Left lung (tissue), 10 donors: ENCODE data around the gene DNAAF2. TPM values are rescaled to one million over a fixed set of nuclear protein-coding genes. Genes with fewer than 3 reads are reported as not detected.

Source experiments
- ATAC-seq: fragments of 200-7000 bp; cut with Tn5 transposase; one replicate; pipeline ENCODE4 v1.9.1; 2020; ENCODE audit warnings: moderate library complexity
- DNase-seq, 4 donors: peaks; one replicate each; pipeline ENCODE4 v3.0.0-alpha.2; 2013 to 2020
- H3K27ac ChIP-seq, 2 donors: fragments of 200-600 bp; sonication (generic) in 1 of 2; one replicate each; pipeline versions ENCODE4 v1.5.0 to v1.8.0; 2020 to 2021
- H3K27me3 ChIP-seq, 2 donors: fragments of 200-600 bp; sonication (generic) in 1 of 2; one replicate each; pipeline versions ENCODE4 v1.5.0 to v1.8.0; 2020 to 2021
- H3K36me3 ChIP-seq, 2 donors: fragments of 200-600 bp; sonication (generic) in 1 of 2; one replicate each; pipeline versions ENCODE4 v1.5.0 to v1.8.0; 2020 to 2021
- H3K4me1 ChIP-seq, 2 donors: fragments of 200-600 bp; one replicate each; pipeline ENCODE4 v1.8.0; 2021
- H3K4me3 ChIP-seq, 2 donors: fragments of 200-600 bp; sonication (generic) in 1 of 2; one replicate each; pipeline versions ENCODE4 v1.5.0 to v1.8.0; 2020 to 2021; ENCODE audit warnings: mild to moderate bottlenecking in 1 of 2
- H3K9me3 ChIP-seq, 2 donors: fragments of 200-600 bp; sonication (generic) in 1 of 2; one replicate each; pipeline versions ENCODE4 v1.5.0 to v1.8.0; 2020 to 2021
- CTCF ChIP-seq, 2 donors: fragments of 200-600 bp; sonication (generic) in 1 of 2; IDR thresholded peaks; one replicate each; pipeline versions ENCODE4 v1.5.0 to v1.8.0; 2021; ENCODE audit warnings: antibody characterized with exemption in 2 of 2
- intact Hi-C, 2 donors: fragments of 100-400 bp; cut with DNase I; formaldehyde crosslinking; loops; one replicate each; pipeline versions ENCODE4 v1.11.2 to v1.14.2; 2022
- polyA plus RNA-seq, 6 donors: library from polyadenylated mRNA; unstranded; fragments of 120-200 nt; gene quantifications; one replicate each; pipeline ENCODE4 v1.2.1, GENCODE V29; 2013; ENCODE audit not compliant: insufficient read length in 6 of 6
- total RNA-seq, 2 donors: library from RNA; stranded (reverse); fragmentation: NEBNext Ultra II Directional; extraction: Animal tissue kit (Norgen Biotek cat#: 25700); gene quantifications; one replicate each; pipeline ENCODE4 v1.2.1, GENCODE V29; 2021
- donor health status: DM: no; HTN: yes; CAD: no.
- donor health status: DM: no; HTN: no; CAD: no.

DNAAF2 gene
- total and polyA plus RNA-seq, 8 donors: 5.4 to 17.7 (median 14.6) TPM

DNA sequence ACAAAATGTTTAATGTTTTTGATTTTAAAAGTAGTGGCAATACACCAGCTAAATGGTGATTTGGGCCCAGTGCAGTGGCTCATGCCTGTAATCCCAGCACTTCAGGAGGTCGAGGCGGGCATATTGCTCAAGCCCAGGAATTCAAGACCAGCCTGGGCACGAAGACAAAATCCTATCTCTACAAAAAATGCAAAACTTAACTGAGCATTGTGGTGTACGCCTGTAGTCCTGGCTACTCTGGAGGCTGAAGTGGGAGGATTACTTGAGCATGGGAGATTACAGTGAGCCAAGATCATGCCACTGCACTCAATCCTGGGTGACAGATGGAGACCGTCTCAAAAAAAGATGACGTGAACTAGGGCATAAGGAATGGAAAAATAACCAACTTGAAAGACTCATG is 19.3 kb downstream of the DNAAF2 start:
- Histone ChIP-seq H3K27ac (no peak overlapping the region), H3K36me3 (peaks cover 0 to 31% of the 10 kb centered on the region in 2 donors), H3K4me1 (peaks cover 7 to 23% of the 10 kb centered on the region in 2 donors), H3K9me3 (no peaks in the 10 kb centered on the region), H3K27me3 (no peaks in the 10 kb centered on the region), H3K4me3 (no peak overlapping the region)
- DNase-seq: no peak
- no peak for ATAC-seq
- no peak for TF ChIP-seq CTCF (IDR thresholded peaks at IDR 0.05)
- intact Hi-C loops: no loop called here

- intact Hi-C loops: no loop called here
- no peak for TF ChIP-seq CTCF (IDR thresholded peaks at IDR 0.05)
- peaks cover 2 to 16% of the 10 kb centered on the region in 2 donors for H3K4me1 ChIP-seq
Observed at GRCh38 chr14:49614196-49614595, 20.8 kb downstream of the DNAAF2 start.

GRCh38 chr14:49612671-49613070 is 22.4 kb downstream of the DNAAF2 start:
- intact Hi-C loops: no loop called here
- H3K9me3 ChIP-seq: no peaks in the 10 kb centered on the region
- H3K27ac ChIP-seq: no peak overlapping the region
- H3K36me3 ChIP-seq: peaks cover 0 to 22% of the 10 kb centered on the region in 2 donors
- H3K27me3 ChIP-seq: no peaks in the 10 kb centered on the region
- no peak for ATAC-seq
- no peak for TF ChIP-seq CTCF (IDR thresholded peaks at IDR 0.05)
- DNase-seq: no peak
- H3K4me1 ChIP-seq: peaks cover 0 to under 1% of the 10 kb centered on the region in 2 donors
- no peak overlapping the region for H3K4me3 ChIP-seq

More at GRCh38 chr14:49614196-49614595, 20.8 kb downstream of the DNAAF2 start:
- no peak for DNase-seq
- ATAC-seq: no peak
- no peak overlapping the region for H3K4me3 ChIP-seq
- H3K36me3 ChIP-seq: peaks cover 0 to 31% of the 10 kb centered on the region in 2 donors
- H3K27ac ChIP-seq: no peak overlapping the region
- no peaks in the 10 kb centered on the region for H3K27me3 ChIP-seq
- no peaks in the 10 kb centered on the region for H3K9me3 ChIP-seq

- Histone ChIP-seq H3K4me1 (no peaks in the 10 kb centered on the region), H3K36me3 (peaks cover 0 to 20% of the 10 kb centered on the region in 2 donors), H3K4me3 (no peak overlapping the region), H3K27ac (no peak overlapping the region), H3K27me3 (no peaks in the 10 kb centered on the region), H3K9me3 (no peaks in the 10 kb centered on the region)
- no peak for TF ChIP-seq CTCF (IDR thresholded peaks at IDR 0.05)
- no peak for DNase-seq
- ATAC-seq: no peak
- intact Hi-C loops: no loop called here
Observed at GRCh38 chr14:49612251-49612650, 22.8 kb downstream of the DNAAF2 start.

- Histone ChIP-seq H3K27ac (no peak overlapping the region), H3K4me1 (no peaks in the 10 kb centered on the region), H3K36me3 (peaks cover 0 to 27% of the 10 kb centered on the region in 2 donors), H3K4me3 (no peak overlapping the region), H3K27me3 (no peaks in the 10 kb centered on the region), H3K9me3 (no peaks in the 10 kb centered on the region)
- TF ChIP-seq CTCF (IDR thresholded peaks at IDR 0.05): no peak
- ATAC-seq (no peak), DNase-seq (no peak)
- intact Hi-C loops: no loop called here
Observed at GRCh38 chr14:49607583-49607982, 27.5 kb downstream of the DNAAF2 start.
